H1 (cell line): ENCODE measurements around the gene MBLAC1. TPM values are rescaled to one million over a fixed set of nuclear protein-coding genes. Genes with fewer than 3 reads are reported as not detected.

ENCODE experiments used
- BRCA1 ChIP-seq: IDR thresholded peaks from 2 replicates; pipeline ENCODE4 v1.6.1; 2012; ENCODE audit warnings: low read depth, low read length, improper control_type of control experiment
- CHD7 ChIP-seq: fragments of 300-600 bp; sonication (generic); IDR thresholded peaks from 2 replicates; pipeline ENCODE4 v1.7.1; 2012; ENCODE audit warnings: low read length, moderate library complexity, mild to moderate bottlenecking, inconsistent platforms; ENCODE audit not compliant: insufficient replicate concordance
- EP300 ChIP-seq, 2 experiments: IDR thresholded peaks; 1 replicate in 1 of 2; 2 replicates in 1 of 2; pipeline ENCODE4 v1.6.1; 2011 to 2012; ENCODE audit warnings: low read depth in 2 of 2, low read length in 2 of 2, mild to moderate bottlenecking in 2 of 2, borderline replicate concordance in 1 of 2, inconsistent platforms in 1 of 2, moderate library complexity in 1 of 2
- EZH2 ChIP-seq: fragments of 200-600 bp; sonication (generic); IDR thresholded peaks from 2 replicates; pipeline ENCODE4 v1.7.1; 2012; ENCODE audit warnings: low read depth, mild to moderate bottlenecking, moderate library complexity, low read length, inconsistent platforms; ENCODE audit not compliant: severe bottlenecking
- RBBP5 ChIP-seq: IDR thresholded peaks from 2 replicates; pipeline ENCODE4 v1.7.1; 2012; ENCODE audit warnings: low read depth, mild to moderate bottlenecking, inconsistent platforms, low read length, moderate library complexity, borderline replicate concordance
- SIN3A ChIP-seq, 2 experiments: IDR thresholded peaks in 1 of 2; conservative IDR thresholded peaks in 1 of 2; 2 replicates each; pipeline ENCODE4 v1.6.1; 2011 to 2012; ENCODE audit warnings: low read length in 2 of 2, improper control_type of control experiment in 1 of 2, low read depth in 1 of 2, mild to moderate bottlenecking in 1 of 2
- SIX5 ChIP-seq: IDR thresholded peaks from 2 replicates; pipeline ENCODE4 v1.6.1; 2011; ENCODE audit warnings: mild to moderate bottlenecking, low read depth, low read length
- SP1 ChIP-seq: IDR thresholded peaks from 2 replicates; pipeline ENCODE4 v1.6.1; 2011; ENCODE audit warnings: low read depth, low read length
- ZNF274 ChIP-seq: IDR thresholded peaks from 2 replicates; pipeline ENCODE4 v1.7.0; 2012; ENCODE audit warnings: low read length, borderline replicate concordance; ENCODE audit errors: extremely low read depth
- polyA plus RNA-seq, 7 experiments: library from polyadenylated mRNA; depleted of rRNA in 3 of 7; stranded (reverse) in 5 of 7; unstranded in 2 of 7; fragments of >200 nt in 5 of 7; fragments of 200-250 nt in 2 of 7; gene quantifications; 1 replicate in 5 of 7; 2 replicates in 1 of 7; 4 replicates in 1 of 7; pipeline versions ENCODE4 v1.2.1 to v1.2.3, GENCODE V29; 2011 to 2013; ENCODE audit warnings: missing spikeins in 2 of 7, mixed read lengths in 2 of 7
- total RNA-seq: library from RNA; stranded (reverse); fragmentation: NEBNext Ultra II Directional; extraction: Animal tissue kit (Norgen Biotek cat#: 25700); gene quantifications from 2 replicates; pipeline ENCODE4 v1.2.1, GENCODE V29; 2021

Gene MBLAC1
- total and polyA plus RNA-seq, 2 of the 8 experiments (the other 6 are each of a cell fraction or from before 2014, with no cell fraction given): 1.00 to 1.7 TPM

GRCh38 chr7:100119072-100119969 lies 7.4 kb upstream of the MBLAC1 start, which contains the start of the genes CNPY4 and TAF6 (continued):
- no peak for TF ChIP-seq CHD7
- TF ChIP-seq SP1: no peak; the same call in 1 of the 2 replicates
- no peak for TF ChIP-seq EP300 (IDR thresholded peaks at IDR 0.05; ENCODE audit: borderline replicate concordance in 1 of 2, low read depth in 2 of 2, low read length in 2 of 2)
- peak; percentile 39 to 57; a peak in 2 of 4 replicates for TF ChIP-seq SIN3A (conservative IDR thresholded peaks at IDR 0.05 in 1 of 2, IDR thresholded peaks at IDR 0.05 in 1 of 2; ENCODE audit: low read depth in 1 of 2, low read length in 2 of 2)
- TF ChIP-seq BRCA1: no peak
- no peak for TF ChIP-seq ZNF274
- 0 out of 2 replicates have a peak, but pooled peaks have one; percentile 75 for TF ChIP-seq RBBP5
- no peak for TF ChIP-seq SIX5
- no peak for TF ChIP-seq EZH2
